ENCODE measurements around the gene NIN.
A peak's percentile ranks its signal among the peaks of the same experiment; 100 is the strongest.

NIN gene

GRCh38 chr14:50676814-50677516 is 154.0 kb downstream of the NIN start:
- peak overlapping the region; percentile 71; the same call in 1 of the 2 replicates for H2AFZ ChIP-seq (ENCODE audit: low read length)
- H3K9me3 ChIP-seq (ENCODE audit: low read length), result no peaks in the 10 kb centered on the region
- H3K27ac ChIP-seq (ENCODE audit: low read depth, low read length, poor library complexity, severe bottlenecking), result no peak overlapping the region
- H3K27me3 ChIP-seq (ENCODE audit: insufficient read depth, low read length), result no peaks in the 10 kb centered on the region
- H3K9ac ChIP-seq (ENCODE audit: low read length), result no peak overlapping the region
- H3K36me3 ChIP-seq (ENCODE audit: insufficient read depth, low read length), result no peaks in the 10 kb centered on the region
- H3K4me2 ChIP-seq (ENCODE audit: low read length), result peak overlapping the region; percentile 50
- H4K20me1 ChIP-seq (ENCODE audit: insufficient read depth, low read length), result no peaks in the 10 kb centered on the region
- peaks cover 15% of the 10 kb centered on the region for H3K4me1 ChIP-seq (ENCODE audit: insufficient read depth, low read length, severe bottlenecking)
- H3K79me2 ChIP-seq (ENCODE audit: insufficient read depth, low read length), result no peaks in the 10 kb centered on the region
- no peak overlapping the region for H3K4me3 ChIP-seq (ENCODE audit: low read depth, low read length, poor library complexity, severe bottlenecking)
- no peaks in the 10 kb centered on the region for H3K9me2 ChIP-seq (ENCODE audit: low read depth, low read length)
- TF ChIP-seq EZH2 (IDR thresholded peaks at IDR 0.05; ENCODE audit: borderline replicate concordance, low read length) (no peak), CTCF (IDR thresholded peaks at IDR 0.05; ENCODE audit: low read length) (no peak)
- H3F3A ChIP-seq (ENCODE audit: insufficient read depth, low read length), result no peaks in the 10 kb centered on the region

- H3K9ac ChIP-seq (ENCODE audit: low read length), result no peak overlapping the region
- TF ChIP-seq CTCF (IDR thresholded peaks at IDR 0.05; ENCODE audit: low read length), result no peak
- TF ChIP-seq EZH2 (IDR thresholded peaks at IDR 0.05; ENCODE audit: borderline replicate concordance, low read length), result no peak
- no peak overlapping the region for H3K4me3 ChIP-seq (ENCODE audit: low read depth, low read length, poor library complexity, severe bottlenecking)
- H3K9me2 ChIP-seq (ENCODE audit: low read depth, low read length), result no peaks in the 10 kb centered on the region
- H3K79me2 ChIP-seq (ENCODE audit: insufficient read depth, low read length), result no peaks in the 10 kb centered on the region
- no peaks in the 10 kb centered on the region for H3K27me3 ChIP-seq (ENCODE audit: insufficient read depth, low read length)
- H3K4me2 ChIP-seq (ENCODE audit: low read length), result no peak overlapping the region
- H3F3A ChIP-seq (ENCODE audit: insufficient read depth, low read length), result no peaks in the 10 kb centered on the region
- no peak overlapping the region for H3K27ac ChIP-seq (ENCODE audit: low read depth, low read length, poor library complexity, severe bottlenecking)
- no peaks in the 10 kb centered on the region for H3K36me3 ChIP-seq (ENCODE audit: insufficient read depth, low read length)
- peaks cover 15% of the 10 kb centered on the region for H3K4me1 ChIP-seq (ENCODE audit: insufficient read depth, low read length, severe bottlenecking)
- H2AFZ ChIP-seq (ENCODE audit: low read length), result no peak overlapping the region
- H4K20me1 ChIP-seq (ENCODE audit: insufficient read depth, low read length), result no peaks in the 10 kb centered on the region
- H3K9me3 ChIP-seq (ENCODE audit: low read length), result no peaks in the 10 kb centered on the region
These were observed 155.4 kb downstream of the NIN start for GRCh38 chr14:50675597-50675996.

GRCh38 chr14:50670866-50671256 is 160.1 kb downstream of the NIN start:
- no peak overlapping the region for H3K4me2 ChIP-seq (ENCODE audit: low read length)
- H3F3A ChIP-seq (ENCODE audit: insufficient read depth, low read length), result no peaks in the 10 kb centered on the region
- H4K20me1 ChIP-seq (ENCODE audit: insufficient read depth, low read length), result no peaks in the 10 kb centered on the region
- no peak for TF ChIP-seq CTCF (IDR thresholded peaks at IDR 0.05; ENCODE audit: low read length)
- TF ChIP-seq EZH2 (IDR thresholded peaks at IDR 0.05; ENCODE audit: borderline replicate concordance, low read length), result no peak
- no peaks in the 10 kb centered on the region for H3K27me3 ChIP-seq (ENCODE audit: insufficient read depth, low read length)
- no peak overlapping the region for H3K9ac ChIP-seq (ENCODE audit: low read length)
- H2AFZ ChIP-seq (ENCODE audit: low read length), result no peak overlapping the region
- H3K4me3 ChIP-seq (ENCODE audit: low read depth, low read length, poor library complexity, severe bottlenecking), result no peak overlapping the region
- H3K4me1 ChIP-seq (ENCODE audit: insufficient read depth, low read length, severe bottlenecking), result peaks cover 22% of the 10 kb centered on the region
- peaks cover 13% of the 10 kb centered on the region for H3K79me2 ChIP-seq (ENCODE audit: insufficient read depth, low read length)
- H3K9me2 ChIP-seq (ENCODE audit: low read depth, low read length), result no peaks in the 10 kb centered on the region
- no peak overlapping the region for H3K27ac ChIP-seq (ENCODE audit: low read depth, low read length, poor library complexity, severe bottlenecking)
- H3K36me3 ChIP-seq (ENCODE audit: insufficient read depth, low read length), result no peaks in the 10 kb centered on the region
- no peaks in the 10 kb centered on the region for H3K9me3 ChIP-seq (ENCODE audit: low read length)

Data from OCI-LY1 (cell line).